Spleen (tissue), 11 donors: ENCODE data around the gene NSMCE3. TPM values are rescaled to one million over a fixed set of nuclear protein-coding genes. Genes with fewer than 3 reads are reported as not detected.

ENCODE experiments used
- DNase-seq: peaks from one replicate; pipeline ENCODE4 v3.0.0-alpha.2; 2020
- H3K27ac ChIP-seq, 8 donors: fragments of 200-600 bp; sonication (generic) in 7 of 8; 1 replicate in 4 of 8; 2 replicates in 4 of 8; pipeline versions ENCODE4 v1.5.0 to v1.8.0; 2016 to 2021; ENCODE audit warnings: inconsistent platforms in 4 of 8, mild to moderate bottlenecking in 4 of 8, moderate library complexity in 1 of 8
- H3K27me3 ChIP-seq, 7 donors: fragments of 200-600 bp; sonication (generic) in 6 of 7; replicated peaks in 1 of 7; 1 replicate in 4 of 7; 2 replicates in 3 of 7; pipeline versions ENCODE4 v1.5.0 to v1.8.0; 2016 to 2021; ENCODE audit warnings: inconsistent platforms in 3 of 7, mild to moderate bottlenecking in 1 of 7
- H3K36me3 ChIP-seq, 6 donors: fragments of 200-600 bp; sonication (generic) in 5 of 6; 1 replicate in 4 of 6; 2 replicates in 2 of 6; pipeline versions ENCODE4 v1.5.0 to v1.8.0; 2016 to 2021; ENCODE audit warnings: inconsistent platforms in 2 of 6
- H3K4me1 ChIP-seq, 6 donors: fragments of 200-600 bp; sonication (generic) in 5 of 6; 1 replicate in 3 of 6; 2 replicates in 3 of 6; pipeline versions ENCODE4 v1.5.0 to v1.8.0; 2016 to 2021; ENCODE audit warnings: inconsistent platforms in 3 of 6
- H3K4me3 ChIP-seq, 8 donors: fragments of 200-600 bp; sonication (generic) in 7 of 8; 1 replicate in 4 of 8; 2 replicates in 4 of 8; pipeline versions ENCODE4 v1.5.0 to v1.8.0; 2016 to 2021; ENCODE audit warnings: inconsistent platforms in 4 of 8, mild to moderate bottlenecking in 4 of 8, moderate library complexity in 2 of 8
- H3K9me3 ChIP-seq, 8 donors: fragments of 200-600 bp; sonication (generic) in 7 of 8; 1 replicate in 4 of 8; 2 replicates in 4 of 8; pipeline versions ENCODE4 v1.5.0 to v1.8.0; 2016 to 2021; ENCODE audit warnings: inconsistent platforms in 4 of 8
- CTCF ChIP-seq, 11 experiments: fragments of 200-600 bp in 7 of 11; fragments of 450-650 bp in 4 of 11; sonication (generic) in 4 of 11; IDR thresholded peaks in 8 of 11; conservative IDR thresholded peaks in 3 of 11; 1 replicate in 7 of 11; 2 replicates in 4 of 11; pipeline versions ENCODE4 v1.4.0 to v1.8.0; 2016 to 2021; ENCODE audit warnings: antibody characterized with exemption in 11 of 11, inconsistent platforms in 4 of 11, mild to moderate bottlenecking in 1 of 11
- POLR2A ChIP-seq, 3 donors: fragments of 450-650 bp; IDR thresholded peaks; one replicate each; pipeline ENCODE4 v1.5.1; 2017; ENCODE audit warnings: antibody characterized with exemption in 3 of 3, mild to moderate bottlenecking in 1 of 3
- POLR2AphosphoS5 ChIP-seq, 3 donors: sonication (generic); formaldehyde crosslinking; IDR thresholded peaks; one replicate each; pipeline ENCODE4 v1.5.1; 2017; ENCODE audit warnings: antibody characterized with exemption in 3 of 3
- WGBS, 5 donors: extraction: QIAGEN DNeasy Blood & Tissue Kit in 3 of 5; methylation state at CpG; one replicate each; pipeline versions ENCODE4 v1.1.5 to v1.1.7; 2013 to 2018; 5-methylcytosine and 5-hydroxymethylcytosine counted together
- intact Hi-C: fragments of 100-400 bp; cut with DNase I; formaldehyde crosslinking; loops from one replicate; pipeline ENCODE4 v1.15.0; 2023; ENCODE audit warnings: low total_unique reads
- polyA plus RNA-seq, 3 donors: library from polyadenylated mRNA; stranded (reverse); fragments of 200-250 nt; gene quantifications; one replicate each; pipeline ENCODE4 v1.2.1, GENCODE V29; 2013
- total RNA-seq, 7 donors: library from RNA; depleted of rRNA in 3 of 7; stranded (reverse); fragments of >200 nt in 3 of 7; fragmentation: NEBNext Ultra II Directional in 4 of 7; extraction: Animal tissue kit (Norgen Biotek cat#: 25700) in 4 of 7; gene quantifications; one replicate each; pipeline versions ENCODE4 v1.1.0 to v1.2.1, GENCODE V29; 2016 to 2021
- donor health status: healthy with polysubstance abuse.
- donor health status: DM: no; HTN: no; CAD: no; lungs with moderate emphysema.
- donor health status: DM: no; HTN: no; CAD: no.
- donor health status: Bipolar disorder and iron deficiency.
- donor health status: healthy.
- donor health status: DM: no; HTN: no; CAD: no.
- donor health status: DM: yes; HTN: yes; CAD: no.

NSMCE3 gene
- total and polyA plus RNA-seq, 10 donors: 6.5 to 10.8 (median 9.6) TPM

GRCh38 chr15:29259233-29259632 lies 10.4 kb downstream of the NSMCE3 start:
- DNase-seq: no peak
- H3K4me3 ChIP-seq: no peak overlapping the region
- intact Hi-C loops: no loop called here
- peaks cover 0 to 5% (median 0%) of the 10 kb centered on the region in 7 donors for H3K27me3 ChIP-seq
- no peak overlapping the region for H3K27ac ChIP-seq
- H3K9me3 ChIP-seq: peaks cover 0 to 4% (median 0%) of the 10 kb centered on the region in 8 donors
- H3K36me3 ChIP-seq: no peaks in the 10 kb centered on the region
- WGBS, 5 donors: 0 to 72% (median 39%) methylated on average over 1 of the region's 1 CpG
- no peaks in the 10 kb centered on the region for H3K4me1 ChIP-seq
- TF ChIP-seq CTCF (IDR thresholded peaks at IDR 0.05 in 8 of 11, conservative IDR thresholded peaks at IDR 0.05 in 3 of 11) (no peak), POLR2A (IDR thresholded peaks at IDR 0.05) (no peak), POLR2AphosphoS5 (IDR thresholded peaks at IDR 0.05) (no peak)

GRCh38 chr15:29252234-29252633 lies 17.4 kb downstream of the NSMCE3 start:
- no peak overlapping the region for H3K27ac ChIP-seq
- peaks cover 0 to 16% (median 10%) of the 10 kb centered on the region in 8 donors for H3K9me3 ChIP-seq
- DNase-seq: no peak
- H3K36me3 ChIP-seq: no peaks in the 10 kb centered on the region
- H3K4me1 ChIP-seq: no peaks in the 10 kb centered on the region
- H3K27me3 ChIP-seq: peaks cover 0 to 5% (median 0%) of the 10 kb centered on the region in 7 donors
- H3K4me3 ChIP-seq: no peak overlapping the region
- TF ChIP-seq POLR2A (IDR thresholded peaks at IDR 0.05): no peak
- TF ChIP-seq POLR2AphosphoS5 (IDR thresholded peaks at IDR 0.05): no peak
- no peak for TF ChIP-seq CTCF (IDR thresholded peaks at IDR 0.05 in 8 of 11, conservative IDR thresholded peaks at IDR 0.05 in 3 of 11)
- intact Hi-C loops: no loop called here

GRCh38 chr15:29244544-29244943 lies 25.1 kb downstream of the NSMCE3 start:
- 76 to 88% (median 80%) methylated on average over 7 of the region's 7 CpGs for WGBS, 5 donors
- H3K36me3 ChIP-seq: no peaks in the 10 kb centered on the region
- intact Hi-C loops: no loop called here
- no peak overlapping the region for H3K4me3 ChIP-seq
- H3K9me3 ChIP-seq: peaks cover 0 to 12% (median 6%) of the 10 kb centered on the region in 8 donors
- no peak overlapping the region for H3K27ac ChIP-seq
- TF ChIP-seq CTCF (IDR thresholded peaks at IDR 0.05 in 8 of 11, conservative IDR thresholded peaks at IDR 0.05 in 3 of 11): no peak
- no peaks in the 10 kb centered on the region for H3K4me1 ChIP-seq
- no peaks in the 10 kb centered on the region for H3K27me3 ChIP-seq
- no peak for DNase-seq

DNA sequence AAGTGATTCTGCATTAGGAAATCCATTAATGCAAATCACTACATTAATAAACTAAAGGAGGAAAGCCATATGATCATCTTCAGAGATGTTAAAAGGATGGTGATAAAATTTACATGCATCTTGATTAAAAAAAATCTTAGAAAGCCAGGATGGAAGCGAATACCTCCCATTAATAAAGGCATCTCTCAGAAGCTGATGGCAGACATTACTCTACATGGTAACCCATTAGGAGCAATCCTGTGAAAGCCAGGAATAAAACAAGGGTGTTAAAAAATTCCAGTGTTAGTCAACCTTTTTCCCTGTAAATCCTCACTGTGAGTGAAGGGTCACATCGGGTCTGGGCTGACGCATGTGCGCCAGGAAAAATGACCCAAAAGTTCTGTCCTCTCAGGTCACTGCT lies 25.5 kb downstream of the NSMCE3 start:
- no peak overlapping the region for H3K4me3 ChIP-seq
- H3K27me3 ChIP-seq: no peaks in the 10 kb centered on the region
- peaks cover 0 to 8% (median 4%) of the 10 kb centered on the region in 8 donors for H3K9me3 ChIP-seq
- no peak for TF ChIP-seq CTCF (IDR thresholded peaks at IDR 0.05 in 8 of 11, conservative IDR thresholded peaks at IDR 0.05 in 3 of 11)
- no peak for TF ChIP-seq POLR2AphosphoS5 (IDR thresholded peaks at IDR 0.05)
- TF ChIP-seq POLR2A (IDR thresholded peaks at IDR 0.05): no peak
- H3K4me1 ChIP-seq: no peaks in the 10 kb centered on the region
- WGBS, 5 donors: 84 to 93% (median 89%) methylated on average over 4 of the region's 4 CpGs
- no peak overlapping the region for H3K27ac ChIP-seq
- no peak for DNase-seq
- H3K36me3 ChIP-seq: no peaks in the 10 kb centered on the region
- intact Hi-C loops: no loop called here
